ENCODE measurements around the gene PTPRO.
A peak's percentile ranks its signal among the peaks of the same experiment; 100 is the strongest.

Gene PTPRO

DNA sequence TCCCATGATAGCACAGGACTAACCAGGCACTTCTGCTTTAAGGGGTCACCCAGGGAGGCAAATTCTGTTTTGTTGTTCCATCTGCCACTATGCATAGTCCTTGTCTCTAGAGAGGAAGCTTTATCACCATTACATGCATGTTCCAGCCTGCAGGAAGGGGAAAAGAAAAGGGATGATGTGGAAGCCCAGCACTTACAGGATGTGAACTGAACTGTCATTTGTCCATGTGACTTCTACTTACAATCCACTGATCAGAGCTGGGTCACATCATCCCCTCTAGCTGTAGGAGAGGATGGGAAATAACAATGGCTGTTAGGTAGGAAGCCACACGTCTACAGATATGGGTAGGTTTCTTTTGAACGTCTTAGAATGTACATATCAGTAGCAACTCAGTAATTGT is 203.1 kb downstream of the PTPRO start:
- TF ChIP-seq, protein P1, sequence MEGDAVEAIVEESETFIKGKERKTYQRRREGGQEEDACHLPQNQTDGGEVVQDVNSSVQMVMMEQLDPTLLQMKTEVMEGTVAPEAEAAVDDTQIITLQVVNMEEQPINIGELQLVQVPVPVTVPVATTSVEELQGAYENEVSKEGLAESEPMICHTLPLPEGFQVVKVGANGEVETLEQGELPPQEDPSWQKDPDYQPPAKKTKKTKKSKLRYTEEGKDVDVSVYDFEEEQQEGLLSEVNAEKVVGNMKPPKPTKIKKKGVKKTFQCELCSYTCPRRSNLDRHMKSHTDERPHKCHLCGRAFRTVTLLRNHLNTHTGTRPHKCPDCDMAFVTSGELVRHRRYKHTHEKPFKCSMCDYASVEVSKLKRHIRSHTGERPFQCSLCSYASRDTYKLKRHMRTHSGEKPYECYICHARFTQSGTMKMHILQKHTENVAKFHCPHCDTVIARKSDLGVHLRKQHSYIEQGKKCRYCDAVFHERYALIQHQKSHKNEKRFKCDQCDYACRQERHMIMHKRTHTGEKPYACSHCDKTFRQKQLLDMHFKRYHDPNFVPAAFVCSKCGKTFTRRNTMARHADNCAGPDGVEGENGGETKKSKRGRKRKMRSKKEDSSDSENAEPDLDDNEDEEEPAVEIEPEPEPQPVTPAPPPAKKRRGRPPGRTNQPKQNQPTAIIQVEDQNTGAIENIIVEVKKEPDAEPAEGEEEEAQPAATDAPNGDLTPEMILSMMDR (IDR thresholded peaks at IDR 0.05; ENCODE audit: insufficient read depth, missing control alignments), result no peak
- FAIRE-seq (no peak), DNase-seq (ENCODE audit: insufficient read length, low spot score) (no peak)

DNA sequence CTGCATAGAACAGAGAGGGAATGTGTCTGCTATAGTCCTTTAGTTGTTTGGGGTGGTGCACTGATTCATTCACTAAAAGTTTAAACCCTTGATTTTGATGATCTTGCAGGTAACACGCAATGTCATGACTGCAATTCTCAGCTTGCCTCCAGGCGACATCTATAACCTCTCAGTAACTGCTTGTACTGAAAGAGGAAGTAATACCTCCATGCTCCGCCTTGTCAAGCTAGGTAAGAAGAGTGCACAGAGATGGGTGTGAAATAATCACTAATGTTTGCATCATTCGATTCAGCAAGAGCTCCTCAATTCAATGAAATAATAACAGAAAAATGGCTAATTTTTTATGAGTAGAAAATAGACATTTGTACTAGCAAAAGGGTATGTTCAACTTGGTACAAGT is 203.7 kb downstream of the PTPRO start:
- no peak for FAIRE-seq
- TF ChIP-seq, protein P1 (IDR thresholded peaks at IDR 0.05; ENCODE audit: insufficient read depth, missing control alignments), result no peak
- no peak for DNase-seq (ENCODE audit: insufficient read length, low spot score)

DNA sequence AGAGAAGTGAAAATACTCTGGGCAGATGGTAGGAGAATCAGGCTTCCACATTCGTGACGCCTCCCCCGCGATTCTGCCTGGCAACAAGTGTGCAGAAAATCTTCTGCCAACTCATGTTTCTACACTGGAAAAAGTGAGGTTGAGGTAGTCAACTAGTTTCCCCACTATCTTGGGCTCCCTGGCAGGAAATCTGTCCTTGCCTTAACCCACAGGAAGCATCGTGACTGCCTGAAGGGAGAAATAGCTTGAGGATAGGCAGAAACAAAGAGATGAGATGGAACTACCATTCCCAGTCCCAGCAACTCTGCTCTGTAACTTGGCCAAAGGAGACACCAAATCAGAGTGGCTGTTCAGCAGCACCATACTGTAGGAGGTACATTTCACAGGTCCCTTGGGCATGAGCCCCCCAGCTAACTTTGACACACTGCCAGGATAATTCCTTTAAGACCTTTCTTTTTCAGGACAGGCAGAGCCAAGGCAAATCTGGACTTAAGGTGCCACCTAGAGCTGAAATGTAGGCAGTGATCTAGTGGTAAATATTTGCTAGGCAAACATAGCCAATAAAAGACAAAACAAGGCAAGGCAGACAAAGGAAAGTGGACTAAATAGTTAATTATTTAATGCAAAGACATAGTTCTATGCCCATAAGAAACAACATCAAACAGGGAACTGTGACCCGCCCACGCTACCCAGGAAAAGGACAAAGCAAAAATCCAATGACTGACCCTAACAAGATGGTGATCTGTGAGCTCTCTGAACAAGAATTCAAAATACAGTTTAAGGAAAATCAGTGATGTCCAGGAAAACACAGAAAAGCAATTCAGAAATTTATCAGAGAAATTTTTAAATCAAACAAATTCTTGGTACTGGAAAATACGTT is 205.1 kb downstream of the PTPRO start:
- no peak for FAIRE-seq
- TF ChIP-seq, protein P1 (IDR thresholded peaks at IDR 0.05; ENCODE audit: insufficient read depth, missing control alignments), result peak; percentile 50
- DNase-seq (ENCODE audit: insufficient read length, low spot score), result no peak

DNA sequence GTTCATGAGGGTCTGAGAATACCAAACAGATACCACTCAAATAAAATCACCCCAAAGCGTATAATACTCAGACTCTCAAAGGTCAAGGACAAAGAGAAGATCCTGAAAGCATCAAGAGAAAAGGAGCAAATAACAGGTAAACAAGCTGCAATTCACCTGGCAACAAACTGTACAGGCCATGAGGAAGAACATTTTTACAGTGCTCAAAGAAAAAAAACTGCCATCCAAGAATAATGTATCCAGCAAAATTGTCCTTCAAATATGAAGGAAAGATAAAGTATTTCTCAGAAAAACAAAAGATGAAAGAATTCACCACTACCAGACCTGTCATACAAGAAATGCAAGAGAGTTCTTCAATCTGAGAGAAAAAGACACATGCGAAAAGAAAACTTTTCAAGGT is 206.4 kb downstream of the PTPRO start:
- no peak for FAIRE-seq
- no peak for DNase-seq (ENCODE audit: insufficient read length, low spot score)
- TF ChIP-seq, protein P1 (IDR thresholded peaks at IDR 0.05; ENCODE audit: insufficient read depth, missing control alignments), result no peak

DNA sequence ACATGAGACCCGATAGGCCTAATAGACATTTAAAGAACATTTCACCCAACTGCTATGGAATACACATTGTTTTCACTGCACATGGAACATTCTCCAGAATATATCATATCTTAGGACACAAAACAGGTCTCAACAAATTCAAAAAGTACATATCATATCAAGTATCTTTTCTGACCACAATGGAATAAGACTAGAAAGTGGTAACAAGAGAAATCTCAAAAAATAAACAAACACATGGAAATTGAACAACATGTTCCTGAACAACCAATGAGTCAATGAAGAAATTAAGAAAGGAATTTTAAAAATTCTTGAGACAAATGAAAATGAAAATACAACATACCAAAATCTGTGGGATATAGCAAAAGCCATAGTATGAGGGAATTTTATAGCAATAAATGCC is 208.1 kb downstream of the PTPRO start:
- DNase-seq (ENCODE audit: insufficient read length, low spot score), result no peak
- TF ChIP-seq, protein P1 (IDR thresholded peaks at IDR 0.05; ENCODE audit: insufficient read depth, missing control alignments), result no peak
- no peak for FAIRE-seq

DNA sequence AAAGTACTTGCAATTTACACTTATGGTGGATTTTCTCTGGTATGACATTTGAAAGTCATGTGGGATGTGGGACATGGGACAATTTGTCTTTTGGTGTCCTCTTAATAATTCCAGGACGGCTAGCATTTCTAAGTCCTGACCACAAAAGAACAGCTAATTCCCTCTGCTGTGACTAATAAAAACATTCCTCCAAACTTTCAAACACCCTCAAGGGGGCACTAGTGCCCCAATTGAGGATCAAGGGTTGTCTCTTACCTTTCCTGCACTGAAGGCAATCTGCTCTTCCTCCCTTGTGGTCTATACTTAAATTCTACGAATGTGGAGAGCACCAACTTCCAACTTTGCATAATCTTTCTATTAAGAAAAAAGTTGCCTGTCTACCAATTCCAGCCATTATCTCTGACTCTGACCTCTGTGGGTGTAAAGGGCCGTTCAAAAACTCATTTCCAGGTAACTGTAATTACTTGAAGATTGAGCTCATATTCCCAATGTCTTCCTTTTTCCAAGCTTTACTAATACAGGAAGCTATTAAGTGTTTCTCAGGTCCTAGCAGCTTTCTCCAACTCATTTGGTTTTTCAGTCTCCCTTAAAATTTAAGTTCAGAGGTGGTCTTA is 210.2 kb downstream of the PTPRO start:
- peak; percentile 29 for FAIRE-seq

More for the DNA sequence above, 210.2 kb downstream of the PTPRO start:
- DNase-seq (ENCODE audit: insufficient read length, low spot score), result no peak
- TF ChIP-seq, protein P1 (IDR thresholded peaks at IDR 0.05; ENCODE audit: insufficient read depth, missing control alignments), result peak; percentile 79
